GM19193 (cell line): ENCODE results near the gene ALCAM.

Experiments
- POLR2A ChIP-seq: IDR thresholded peaks from 4 replicates; pipeline ENCODE4 v1.6.1; 2011; ENCODE audit not compliant: insufficient read depth, insufficient read length; ENCODE audit errors: extremely low read depth

Gene ALCAM

GRCh38 chr3:105538483-105538882, 171.8 kb downstream of the ALCAM start:
- TF ChIP-seq POLR2A: no peak

- no peak for TF ChIP-seq POLR2A
Observed at GRCh38 chr3:105539897-105540296, 173.2 kb downstream of the ALCAM start.

- TF ChIP-seq POLR2A: no peak
Observed at GRCh38 chr3:105542282-105543019, 175.7 kb downstream of the ALCAM start.

- no peak for TF ChIP-seq POLR2A
Observed at GRCh38 chr3:105545051-105545450, 178.3 kb downstream of the ALCAM start.

- TF ChIP-seq POLR2A: no peak
Observed at GRCh38 chr3:105553851-105554250, 187.1 kb downstream of the ALCAM start.

GRCh38 chr3:105555206-105555605, 188.5 kb downstream of the ALCAM start:
- no peak for TF ChIP-seq POLR2A

GRCh38 chr3:105559856-105560255, 193.1 kb downstream of the ALCAM start:
- no peak for TF ChIP-seq POLR2A

- no peak for TF ChIP-seq POLR2A
Observed at GRCh38 chr3:105561876-105562275, 195.2 kb downstream of the ALCAM start.

- TF ChIP-seq POLR2A: no peak
Observed at GRCh38 chr3:105564546-105565288, 198.0 kb downstream of the ALCAM start.

GRCh38 chr3:105571005-105571404, 204.3 kb downstream of the ALCAM start:
- TF ChIP-seq POLR2A: no peak

- no peak for TF ChIP-seq POLR2A
Observed at GRCh38 chr3:105572501-105572900, 205.8 kb downstream of the ALCAM start.

- no peak for TF ChIP-seq POLR2A
Observed at GRCh38 chr3:105579439-105579838, 212.7 kb downstream of the ALCAM start.

- TF ChIP-seq POLR2A: no peak
Observed at GRCh38 chr3:105580296-105580965, 213.7 kb downstream of the ALCAM start.

- TF ChIP-seq POLR2A: no peak
Observed at GRCh38 chr3:105582015-105582414, 215.3 kb downstream of the ALCAM start.

- no peak for TF ChIP-seq POLR2A
Observed at GRCh38 chr3:105584003-105584790, 217.5 kb downstream of the ALCAM start.
